ENCODE results near the gene PRPF19.

Gene PRPF19

DNA sequence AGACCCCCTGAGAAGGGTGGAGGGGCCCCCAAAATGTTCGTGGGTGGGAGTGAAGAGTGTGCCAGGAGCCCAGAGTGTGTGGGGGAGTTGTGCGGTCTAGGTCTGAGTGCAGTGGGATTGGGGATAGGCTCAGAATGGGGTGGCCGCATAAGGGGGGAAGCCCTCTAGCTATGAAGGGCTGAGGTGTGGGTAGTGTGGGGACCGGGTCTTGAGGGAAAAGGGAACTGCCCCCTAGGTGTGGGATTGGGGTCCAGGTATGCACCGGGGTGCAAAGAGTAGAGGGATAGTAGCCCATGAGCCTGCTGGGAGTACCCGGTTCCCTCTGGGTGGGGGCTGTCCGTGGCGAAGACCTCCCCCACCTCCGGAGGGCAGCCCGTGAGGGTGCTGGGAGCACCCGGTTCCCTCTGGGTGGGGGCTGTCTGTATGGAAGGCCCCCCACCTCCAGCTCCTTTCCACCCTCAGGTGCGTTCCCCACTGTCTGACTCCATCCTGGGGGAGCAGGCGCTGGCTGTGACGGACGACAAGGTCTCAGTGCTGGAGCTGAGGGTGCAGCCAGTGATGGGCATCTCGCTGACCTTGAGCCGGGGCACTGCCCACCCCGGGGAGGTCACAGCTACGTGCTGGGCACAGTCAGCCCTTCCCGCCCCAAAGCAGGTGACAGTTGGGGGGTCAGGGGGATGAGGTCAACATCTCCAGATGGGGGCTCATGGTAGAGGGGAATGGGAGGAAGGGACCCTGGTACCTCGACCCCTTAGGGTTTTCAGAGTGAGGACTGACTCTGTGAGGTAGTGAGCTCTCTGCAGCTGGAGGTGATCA, 28.6 kb upstream of the PRPF19 start:
- Mint-ChIP-seq H3K27ac (peak overlapping the region; percentile 4), H3K9me3 (no peaks in the 10 kb centered on the region), H3K4me1 (ENCODE audit: low read depth) (peaks cover 51% of the 10 kb centered on the region), H3K4me3 (no peak overlapping the region), H3K36me3 (ENCODE audit: low read depth) (peaks cover 42% of the 10 kb centered on the region), H3K27me3 (peaks cover 17% of the 10 kb centered on the region)
- intact Hi-C loops (cut with micrococcal nuclease): no loop called here

GRCh38 chr11:60934124-60934789, 27.9 kb upstream of the PRPF19 start:
- Mint-ChIP-seq H3K36me3 (ENCODE audit: low read depth) (peaks cover 35% of the 10 kb centered on the region), H3K9me3 (no peaks in the 10 kb centered on the region), H3K4me3 (no peak overlapping the region), H3K4me1 (ENCODE audit: low read depth) (peaks cover 48% of the 10 kb centered on the region), H3K27ac (no peak overlapping the region), H3K27me3 (peaks cover 24% of the 10 kb centered on the region)
- intact Hi-C loops (cut with micrococcal nuclease): no loop called here

DNA sequence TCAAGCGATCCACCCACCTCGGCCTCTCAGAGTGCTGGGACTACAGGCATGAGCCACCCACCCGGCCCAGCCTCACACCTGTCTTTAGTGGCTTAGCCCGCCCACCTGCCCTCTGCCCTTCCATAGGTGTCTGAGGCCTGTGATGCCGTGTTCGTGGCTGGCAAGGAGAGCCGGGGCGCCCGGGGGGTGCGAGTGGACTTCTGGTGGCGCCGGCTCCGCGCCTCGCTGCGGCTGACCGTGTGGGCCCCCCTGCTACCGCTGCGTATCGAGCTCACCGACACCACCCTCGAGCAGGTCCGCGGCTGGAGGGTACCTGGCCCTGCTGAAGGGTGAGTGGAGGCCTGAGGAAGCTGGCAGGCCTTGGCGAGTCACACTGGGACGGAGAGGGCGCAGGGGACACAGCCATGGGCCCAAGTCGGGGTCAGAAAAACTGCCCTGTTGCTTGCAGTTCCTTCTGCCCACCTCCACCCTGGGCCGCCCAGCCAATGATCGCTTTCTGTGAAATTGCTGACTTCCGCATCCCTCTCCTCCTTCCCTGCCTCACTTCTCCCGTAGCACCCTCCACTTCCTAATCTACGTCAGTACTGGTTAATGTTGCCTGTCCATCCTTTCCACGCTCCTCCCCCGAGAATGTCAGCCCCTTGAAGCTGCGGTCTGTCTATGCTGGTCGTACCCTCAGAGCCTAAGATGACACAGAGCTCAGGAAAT, 27.2 kb upstream of the PRPF19 start:
- H3K9me3 Mint-ChIP-seq: no peaks in the 10 kb centered on the region
- peaks cover 30% of the 10 kb centered on the region for H3K27me3 Mint-ChIP-seq

GRCh38 chr11:60932605-60933356, 26.4 kb upstream of the PRPF19 start:
- intact Hi-C loops (cut with micrococcal nuclease): no loop called here
- Mint-ChIP-seq H3K4me3 (no peak overlapping the region), H3K27ac (no peak overlapping the region)

More for the DNA sequence above, 27.2 kb upstream of the PRPF19 start:
- intact Hi-C loops (cut with micrococcal nuclease): no loop called here
- H3K4me1 Mint-ChIP-seq (ENCODE audit: low read depth): peaks cover 41% of the 10 kb centered on the region
- no peak overlapping the region for H3K27ac Mint-ChIP-seq
- peaks cover 28% of the 10 kb centered on the region for H3K36me3 Mint-ChIP-seq (ENCODE audit: low read depth)
- H3K4me3 Mint-ChIP-seq: no peak overlapping the region

GRCh38 chr11:60931917-60932316, 25.5 kb upstream of the PRPF19 start:
- H3K4me3 Mint-ChIP-seq: no peak overlapping the region
- no peak overlapping the region for H3K27ac Mint-ChIP-seq
- H3K27me3 Mint-ChIP-seq: peaks cover 43% of the 10 kb centered on the region
- H3K9me3 Mint-ChIP-seq: no peaks in the 10 kb centered on the region
- intact Hi-C loops (cut with micrococcal nuclease): no loop called here
- H3K4me1 Mint-ChIP-seq (ENCODE audit: low read depth): peaks cover 27% of the 10 kb centered on the region
- H3K36me3 Mint-ChIP-seq (ENCODE audit: low read depth): peaks cover 12% of the 10 kb centered on the region

More at GRCh38 chr11:60932605-60933356, 26.4 kb upstream of the PRPF19 start:
- Mint-ChIP-seq H3K36me3 (ENCODE audit: low read depth) (peaks cover 20% of the 10 kb centered on the region), H3K27me3 (peaks cover 35% of the 10 kb centered on the region), H3K9me3 (no peaks in the 10 kb centered on the region), H3K4me1 (ENCODE audit: low read depth) (peaks cover 33% of the 10 kb centered on the region)

DNA sequence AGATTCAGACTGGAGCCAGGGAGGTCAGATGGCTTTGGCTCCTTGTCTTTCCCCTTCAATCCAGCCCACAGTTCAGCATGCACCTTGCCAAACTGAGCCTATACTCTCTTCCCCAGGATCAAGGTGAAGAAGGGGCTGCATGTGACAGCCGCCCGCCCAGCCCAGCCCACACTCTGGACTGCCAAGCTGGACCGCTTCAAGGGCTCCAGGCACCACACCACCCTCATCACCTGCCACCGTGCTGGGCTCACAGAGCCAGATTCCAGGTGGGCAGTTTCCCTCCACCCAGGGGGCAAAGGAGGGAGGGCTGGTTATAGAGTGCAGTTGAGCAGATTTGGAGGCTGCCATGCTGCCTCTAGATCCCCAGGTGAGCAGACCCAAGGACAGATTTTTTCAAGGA, 24.0 kb upstream of the PRPF19 start:
- peaks cover 27% of the 10 kb centered on the region for H3K4me1 Mint-ChIP-seq (ENCODE audit: low read depth)
- H3K27ac Mint-ChIP-seq: no peak overlapping the region
- H3K27me3 Mint-ChIP-seq: peaks cover 57% of the 10 kb centered on the region
- intact Hi-C loops (cut with micrococcal nuclease): no loop called here
- H3K9me3 Mint-ChIP-seq: no peaks in the 10 kb centered on the region
- no peak overlapping the region for H3K4me3 Mint-ChIP-seq
- no peaks in the 10 kb centered on the region for H3K36me3 Mint-ChIP-seq (ENCODE audit: low read depth)

- no peak overlapping the region for H3K27ac Mint-ChIP-seq
These were observed 23.4 kb upstream of the PRPF19 start for GRCh38 chr11:60929764-60930163.

DNA sequence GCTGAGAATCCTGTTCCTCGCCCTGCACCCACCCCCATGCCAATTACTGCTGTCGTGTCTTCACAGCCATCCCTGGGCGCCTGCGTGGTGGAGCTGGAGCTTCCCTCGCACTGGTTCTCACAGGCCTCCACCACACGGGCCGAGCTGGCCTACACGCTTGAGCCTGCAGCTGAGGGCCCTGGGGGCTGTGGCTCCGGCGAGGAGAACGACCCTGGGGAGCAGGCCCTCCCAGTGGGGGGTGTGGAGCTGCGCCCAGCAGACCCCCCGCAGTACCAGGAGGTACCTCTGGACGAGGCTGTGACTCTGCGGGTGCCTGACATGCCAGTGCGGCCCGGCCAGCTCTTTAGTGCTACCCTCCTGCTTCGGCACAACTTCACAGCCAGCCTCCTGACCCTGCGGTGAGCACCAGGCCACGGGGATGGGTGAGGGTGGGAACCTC, 22.2 kb upstream of the PRPF19 start:
- H3K4me3 Mint-ChIP-seq: no peak overlapping the region
- H3K27ac Mint-ChIP-seq: no peak overlapping the region
- no peaks in the 10 kb centered on the region for H3K9me3 Mint-ChIP-seq
- H3K27me3 Mint-ChIP-seq: peaks cover 73% of the 10 kb centered on the region
- H3K4me1 Mint-ChIP-seq (ENCODE audit: low read depth): peaks cover 22% of the 10 kb centered on the region
- intact Hi-C loops (cut with micrococcal nuclease): no loop called here
- H3K36me3 Mint-ChIP-seq (ENCODE audit: low read depth): peaks cover under 1% of the 10 kb centered on the region

More at GRCh38 chr11:60929764-60930163, 23.4 kb upstream of the PRPF19 start:
- Mint-ChIP-seq H3K4me1 (ENCODE audit: low read depth) (peaks cover 27% of the 10 kb centered on the region), H3K4me3 (no peak overlapping the region), H3K36me3 (ENCODE audit: low read depth) (no peaks in the 10 kb centered on the region), H3K9me3 (no peaks in the 10 kb centered on the region), H3K27me3 (peaks cover 64% of the 10 kb centered on the region)
- intact Hi-C loops (cut with micrococcal nuclease): no loop called here

- H3K27ac Mint-ChIP-seq: no peak overlapping the region
- peaks cover 20% of the 10 kb centered on the region for H3K4me1 Mint-ChIP-seq (ENCODE audit: low read depth)
- H3K36me3 Mint-ChIP-seq (ENCODE audit: low read depth): peaks cover 11% of the 10 kb centered on the region
- peaks cover 80% of the 10 kb centered on the region for H3K27me3 Mint-ChIP-seq
- intact Hi-C loops (cut with micrococcal nuclease): no loop called here
- H3K9me3 Mint-ChIP-seq: no peaks in the 10 kb centered on the region
- no peak overlapping the region for H3K4me3 Mint-ChIP-seq
These were observed 21.2 kb upstream of the PRPF19 start for GRCh38 chr11:60927600-60927999.

DNA sequence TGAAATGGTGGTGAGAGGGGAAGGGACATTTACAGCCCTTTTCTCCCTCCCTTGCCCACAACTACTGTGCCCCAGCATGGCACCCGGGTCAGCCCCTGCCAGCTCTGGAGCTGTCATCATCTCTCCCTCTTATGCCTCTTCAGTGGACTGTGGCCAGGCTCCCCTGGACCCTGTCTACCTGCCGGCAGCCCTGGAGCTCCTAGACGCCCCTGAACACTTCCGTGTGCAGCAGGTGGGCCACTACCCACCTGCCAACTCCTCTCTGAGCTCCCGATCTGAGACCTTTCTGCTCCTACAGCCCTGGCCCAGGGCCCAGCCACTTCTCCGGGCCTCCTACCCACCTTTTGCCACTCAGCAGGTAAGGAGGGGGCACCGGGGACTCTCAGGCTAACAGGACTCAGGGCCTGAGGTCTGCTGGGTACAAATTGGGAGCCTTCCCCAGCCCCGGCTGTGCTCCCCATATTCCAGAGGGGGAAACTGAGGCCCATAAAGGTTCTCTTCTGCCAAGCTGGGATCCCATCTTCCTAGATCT, 20.7 kb upstream of the PRPF19 start:
- Mint-ChIP-seq H3K27ac (no peak overlapping the region), H3K4me3 (no peak overlapping the region), H3K4me1 (ENCODE audit: low read depth) (peaks cover 20% of the 10 kb centered on the region), H3K9me3 (no peaks in the 10 kb centered on the region), H3K36me3 (ENCODE audit: low read depth) (peaks cover 15% of the 10 kb centered on the region), H3K27me3 (peaks cover 83% of the 10 kb centered on the region)
- intact Hi-C loops (cut with micrococcal nuclease): no loop called here

DNA sequence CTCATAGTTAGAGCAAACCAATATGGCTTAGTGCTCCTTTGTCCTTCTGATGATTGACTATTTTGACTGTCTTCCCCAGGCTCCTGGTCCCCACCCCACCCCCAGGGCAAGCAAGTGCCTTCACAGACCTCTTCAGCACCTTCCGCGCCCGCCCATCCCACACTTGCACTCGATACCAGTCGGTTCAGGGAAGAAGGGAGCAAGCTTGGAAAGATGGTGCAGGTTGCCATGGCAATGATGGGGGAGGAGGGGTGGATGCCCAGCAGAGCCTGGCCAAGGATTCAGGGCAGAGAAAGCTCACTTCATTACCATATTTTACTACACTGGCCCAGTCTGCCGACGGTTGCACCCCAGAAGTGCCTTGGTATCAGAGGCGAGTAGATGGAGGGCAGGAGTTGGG, 20.1 kb upstream of the PRPF19 start:
- intact Hi-C loops (cut with micrococcal nuclease): no loop called here
- Mint-ChIP-seq H3K27me3 (peaks cover 84% of the 10 kb centered on the region), H3K36me3 (ENCODE audit: low read depth) (peaks cover 22% of the 10 kb centered on the region), H3K4me1 (ENCODE audit: low read depth) (peaks cover 20% of the 10 kb centered on the region), H3K4me3 (no peak overlapping the region), H3K27ac (no peak overlapping the region), H3K9me3 (no peaks in the 10 kb centered on the region)

- peaks cover 77% of the 10 kb centered on the region for H3K27me3 Mint-ChIP-seq
- no peak overlapping the region for H3K27ac Mint-ChIP-seq
These were observed 19.5 kb upstream of the PRPF19 start for GRCh38 chr11:60925868-60926267.

More at GRCh38 chr11:60925868-60926267, 19.5 kb upstream of the PRPF19 start:
- peaks cover 28% of the 10 kb centered on the region for H3K36me3 Mint-ChIP-seq (ENCODE audit: low read depth)
- intact Hi-C loops (cut with micrococcal nuclease): no loop called here
- no peak overlapping the region for H3K4me3 Mint-ChIP-seq
- H3K4me1 Mint-ChIP-seq (ENCODE audit: low read depth): peaks cover 20% of the 10 kb centered on the region
- H3K9me3 Mint-ChIP-seq: no peaks in the 10 kb centered on the region
